HG03521 (cell line): Measurements from ENCODE around the gene CHRM5.

Experiments used
- ATAC-seq: cut with Tn5 transposase; IDR thresholded peaks from one replicate; pipeline ENCODE4 v1.9.1; 2021; ENCODE audit warnings: mild to moderate bottlenecking, moderate library complexity; ENCODE audit not compliant: unreplicated experiment

Gene CHRM5

GRCh38 chr15:34084086-34084485, 115.8 kb downstream of the CHRM5 start:
- no peak for ATAC-seq

- no peak for ATAC-seq
Measured at GRCh38 chr15:34085746-34086145, 117.4 kb downstream of the CHRM5 start.

GRCh38 chr15:34099914-34100313, 131.6 kb downstream of the CHRM5 start:
- ATAC-seq, result no peak

- peak; percentile 97 for ATAC-seq
Measured at GRCh38 chr15:34101366-34102174, 133.3 kb downstream of the CHRM5 start, which contains the start of the genes EMC7 and PGBD4. EMC7 (minus strand) TSS chr15:34101862; CDS start chr15:34101839, 23 bp downstream. PGBD4 (plus strand) TSS chr15:34102083; CDS start chr15:34102532, 449 bp downstream.

- ATAC-seq, result no peak
Measured at GRCh38 chr15:34102175-34102925, 134.1 kb downstream of the CHRM5 start.

DNA sequence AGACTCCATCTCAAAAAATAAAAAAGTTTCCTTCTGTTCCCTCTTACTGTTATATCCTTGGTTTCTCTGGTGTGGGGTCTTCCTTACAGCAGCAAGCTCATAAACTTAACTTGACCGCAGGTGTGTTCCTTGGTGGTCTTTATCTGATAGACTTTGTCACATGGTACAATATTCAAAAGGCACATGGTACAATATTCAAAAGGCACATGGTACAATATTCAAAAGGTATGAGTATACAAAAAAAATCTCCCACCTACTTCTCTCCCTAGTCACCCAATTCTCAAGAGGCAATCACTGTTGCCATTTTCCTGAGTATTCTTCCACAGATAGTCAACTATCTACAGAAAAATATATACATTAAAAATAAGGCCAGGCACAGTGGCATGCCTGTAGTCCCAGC, 138.1 kb downstream of the CHRM5 start:
- ATAC-seq, result no peak

- no peak for ATAC-seq
Measured at GRCh38 chr15:34107315-34107714, 139.0 kb downstream of the CHRM5 start.

DNA sequence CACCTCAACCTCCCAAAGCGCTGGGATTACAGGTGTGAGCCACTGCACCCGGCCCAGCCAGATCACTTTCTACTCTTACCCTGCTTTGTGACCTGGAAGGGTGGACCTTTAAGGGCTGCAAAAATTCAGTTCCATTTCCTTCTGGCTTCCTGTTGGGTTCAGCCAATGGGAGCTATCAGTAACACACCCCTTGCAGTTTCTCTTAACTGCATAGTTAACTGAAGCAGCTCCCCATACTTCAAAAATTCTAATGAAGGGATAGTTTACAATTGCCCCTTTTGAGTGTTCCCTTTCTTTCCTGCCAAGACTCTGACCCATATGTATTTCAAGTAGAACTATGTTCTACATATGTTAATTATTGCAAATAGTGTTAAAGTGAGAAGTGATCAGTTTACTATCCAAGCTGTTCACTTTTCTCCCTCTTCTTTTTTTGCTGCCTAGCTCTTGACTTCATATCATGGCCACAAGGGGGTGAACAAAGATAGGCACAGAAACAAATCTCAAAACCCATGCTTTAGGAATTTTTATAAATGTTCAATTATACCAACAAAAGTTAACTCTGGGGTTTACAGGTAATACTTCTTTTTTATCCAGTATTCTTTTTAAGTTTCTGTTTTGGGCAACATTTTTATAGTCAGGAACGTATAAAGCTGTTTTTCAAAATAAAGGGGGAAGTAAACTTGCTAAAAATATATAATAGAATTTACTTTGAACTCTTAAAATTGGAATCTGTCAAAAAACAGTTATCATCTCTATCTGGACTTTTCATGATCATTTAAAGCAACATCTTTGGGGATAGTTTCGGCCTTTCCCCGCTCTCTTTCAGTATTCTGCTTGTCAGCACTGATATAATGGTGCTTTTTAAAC, 141.7 kb downstream of the CHRM5 start:
- no peak for ATAC-seq

DNA sequence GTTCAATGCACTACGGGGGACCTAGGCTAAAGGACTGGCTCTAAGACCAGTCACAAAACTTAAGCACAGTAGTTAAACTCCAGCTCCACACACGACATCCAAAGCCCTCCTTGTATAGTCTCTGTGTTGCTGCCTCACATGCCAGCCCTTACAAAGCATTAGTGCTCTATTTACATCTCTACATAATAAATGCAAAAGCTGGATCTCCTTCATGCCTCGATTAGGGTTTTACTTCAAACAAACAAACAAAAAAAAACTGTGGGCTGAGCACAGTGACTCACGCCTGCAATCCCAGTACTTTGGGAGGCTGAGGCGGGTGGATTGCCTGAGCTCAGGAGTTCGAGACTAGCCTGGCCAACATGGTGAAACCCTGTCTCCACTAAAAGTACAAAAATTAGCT, 143.2 kb downstream of the CHRM5 start:
- no peak for ATAC-seq

DNA sequence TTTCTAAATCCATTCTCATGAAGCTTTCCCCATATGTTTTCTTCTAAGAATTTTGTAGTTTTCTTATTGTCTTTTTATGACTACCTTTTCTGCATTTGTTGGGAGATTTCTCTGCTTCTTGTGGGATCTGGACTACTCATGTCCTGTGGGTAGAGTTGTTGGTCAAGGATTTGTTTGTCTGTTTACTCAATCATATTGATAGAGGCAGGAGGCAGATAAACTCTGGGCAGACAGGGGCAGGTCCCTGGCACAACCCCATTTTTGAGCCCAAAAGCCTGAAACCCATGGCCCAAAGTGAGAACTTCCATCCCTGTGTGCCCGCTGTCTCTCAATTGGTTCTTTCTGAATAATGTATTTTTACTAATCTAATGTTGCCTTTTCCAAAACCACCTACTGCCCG, 145.9 kb downstream of the CHRM5 start:
- ATAC-seq, result no peak

- no peak for ATAC-seq
Measured at GRCh38 chr15:34114739-34115138, 146.4 kb downstream of the CHRM5 start.

- no peak for ATAC-seq
Measured at GRCh38 chr15:34116620-34117019, 148.3 kb downstream of the CHRM5 start.
